Esophagus muscularis mucosa (tissue), 4 donors: ENCODE measurements around the gene ANKRD18B. TPM values are rescaled to one million over a fixed set of nuclear protein-coding genes. Genes with fewer than 3 reads are reported as not detected.
"Not testable (repeated sequence)": the region's sequence is repeated elsewhere in the genome, so short reads cannot be mapped to it uniquely, and the experiment has no call there.

Source experiments
- DNase-seq: peaks from one replicate; pipeline ENCODE4 v3.0.0-alpha.2; 2017; ENCODE audit errors: extremely low spot score
- H3K27ac ChIP-seq, 4 donors: fragments of 200-600 bp; sonication (generic); replicated peaks in 1 of 4; 1 replicate in 3 of 4; 2 replicates in 1 of 4; pipeline ENCODE4 v1.5.1; 2016 to 2019; ENCODE audit warnings: mild to moderate bottlenecking in 1 of 4
- H3K27me3 ChIP-seq, 4 donors: fragments of 200-600 bp; sonication (generic); one replicate each; pipeline versions ENCODE4 v1.5.1 to v1.6.0; 2016 to 2019
- H3K36me3 ChIP-seq, 4 donors: fragments of 200-600 bp; sonication (generic); one replicate each; pipeline ENCODE4 v1.5.1; 2016 to 2019
- H3K4me1 ChIP-seq, 4 donors: fragments of 200-600 bp; sonication (generic); one replicate each; pipeline ENCODE4 v1.5.1; 2016 to 2019
- H3K4me3 ChIP-seq, 4 donors: fragments of 200-600 bp; sonication (generic); 1 replicate in 2 of 4; 2 replicates in 2 of 4; pipeline ENCODE4 v1.5.1; 2016 to 2019; ENCODE audit warnings: mild to moderate bottlenecking in 4 of 4, moderate library complexity in 1 of 4
- H3K9me3 ChIP-seq, 4 donors: fragments of 200-600 bp; sonication (generic); 1 replicate in 3 of 4; 2 replicates in 1 of 4; pipeline ENCODE4 v1.5.1; 2016 to 2019
- CTCF ChIP-seq, 3 experiments: fragments of 200-600 bp in 2 of 3; fragments of 450-650 bp in 1 of 3; sonication (generic) in 2 of 3; IDR thresholded peaks; one replicate each; pipeline ENCODE4 v1.5.1; 2017 to 2019; ENCODE audit warnings: antibody characterized with exemption in 3 of 3, mild to moderate bottlenecking in 2 of 3, moderate library complexity in 1 of 3
- EP300 ChIP-seq: sonication (generic); formaldehyde crosslinking; IDR thresholded peaks from one replicate; pipeline ENCODE4 v1.6.1; 2017; ENCODE audit warnings: antibody characterized with exemption
- POLR2A ChIP-seq: fragments of 450-650 bp; IDR thresholded peaks from one replicate; pipeline ENCODE4 v1.6.1; 2017; ENCODE audit warnings: antibody characterized with exemption, moderate library complexity, mild to moderate bottlenecking, low read depth
- POLR2AphosphoS5 ChIP-seq, 2 donors: sonication (generic); formaldehyde crosslinking; IDR thresholded peaks; one replicate each; pipeline ENCODE4 v1.6.1; 2017; ENCODE audit warnings: antibody characterized with exemption in 2 of 2
- WGBS: methylation state at CpG from one replicate; pipeline ENCODE4 v1.1.5; 2018; 5-methylcytosine and 5-hydroxymethylcytosine counted together
- intact Hi-C: fragments of 100-400 bp; cut with DNase I; formaldehyde crosslinking; loops from one replicate; pipeline ENCODE4 v1.15.1; 2023
- total RNA-seq, 4 donors: library from RNA; depleted of rRNA; stranded (reverse); fragments of >200 nt; gene quantifications; one replicate each; pipeline versions ENCODE4 v1.1.0 to v1.2.1, GENCODE V29; 2016

ANKRD18B gene
- total RNA-seq, result not detected

GRCh38 chr9:33523397-33524305 lies at the start of gene ANKRD18B:
ANKRD18B (plus strand) TSS chr9:33524251; CDS start chr9:33524490, 239 bp downstream.
- H3K27ac ChIP-seq, DNase-seq, H3K9me3 ChIP-seq, H3K36me3 ChIP-seq, intact Hi-C loops: not testable (repeated sequence)
- Histone ChIP-seq H3K4me1 (peaks cover 11 to 17% (median 16%) of the 10 kb centered on the region in 4 donors), H3K4me3 (peak within 1 kb of the TSS; percentile 40 to 51 (median 43)), H3K27me3 (peaks cover 4 to 59% (median 17%) of the 10 kb centered on the region in 4 donors)
- 2% methylated on average over 29 of the region's 73 CpGs for WGBS
- TF ChIP-seq CTCF (IDR thresholded peaks at IDR 0.05), result peak in 1 of 3 experiments; percentile 8

DNA sequence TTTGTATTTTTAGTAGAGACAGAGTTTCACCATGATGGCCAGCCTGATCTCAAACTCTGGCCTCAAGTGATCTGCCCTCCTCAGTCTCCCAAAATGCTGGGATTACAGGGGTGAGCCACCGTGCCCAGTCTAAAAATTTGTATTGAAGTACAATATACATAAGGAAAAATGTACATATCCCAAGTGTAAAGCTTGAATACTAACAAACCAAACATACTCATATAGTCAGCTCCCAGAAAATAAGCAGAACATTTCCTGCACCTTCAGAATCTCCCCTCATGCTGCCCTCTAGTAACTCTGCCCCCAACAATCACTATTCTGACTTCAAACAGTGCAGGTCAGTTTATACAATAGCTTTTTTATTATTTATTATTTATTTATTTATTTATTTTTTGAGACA lies 48.7 kb upstream of the ANKRD18B start:
- peaks cover 16 to 29% (median 20%) of the 10 kb centered on the region in 4 donors for H3K4me1 ChIP-seq
- peaks cover 14 to 22% (median 17%) of the 10 kb centered on the region in 4 donors for H3K36me3 ChIP-seq
- no peaks in the 10 kb centered on the region for H3K9me3 ChIP-seq
- peak; percentile 8 for DNase-seq
- WGBS, result 91% methylated on average over 1 of the region's 1 CpG
- intact Hi-C loops, result loop anchor here (10.0 kb wide), 1 partner anchor 191 kb away; no protein-coding TSS in a partner anchor
- no peak overlapping the region for H3K4me3 ChIP-seq
- H3K27ac ChIP-seq, result no peak overlapping the region
- no peaks in the 10 kb centered on the region for H3K27me3 ChIP-seq
- TF ChIP-seq CTCF (IDR thresholded peaks at IDR 0.05), result no peak
- no peak for TF ChIP-seq POLR2AphosphoS5 (IDR thresholded peaks at IDR 0.05)
- no peak for TF ChIP-seq EP300
- no peak for TF ChIP-seq POLR2A

- Histone ChIP-seq H3K9me3 (no peaks in the 10 kb centered on the region), H3K36me3 (peaks cover 4 to 10% (median 8%) of the 10 kb centered on the region in 4 donors), H3K4me3 (no peak overlapping the region), H3K27me3 (no peaks in the 10 kb centered on the region), H3K27ac (no peak overlapping the region), H3K4me1 (peaks cover 16 to 25% (median 20%) of the 10 kb centered on the region in 4 donors)
- DNase-seq, result no peak
- intact Hi-C loops, result loop anchor here (10.0 kb wide), 1 partner anchor 192 kb away; no protein-coding TSS in a partner anchor
- TF ChIP-seq POLR2AphosphoS5 (IDR thresholded peaks at IDR 0.05) (no peak), POLR2A (no peak), EP300 (no peak), CTCF (IDR thresholded peaks at IDR 0.05) (no peak)
- 95% methylated on average over 10 of the region's 10 CpGs for WGBS
Observed at GRCh38 chr9:33476503-33476902, 47.5 kb upstream of the ANKRD18B start.

DNA sequence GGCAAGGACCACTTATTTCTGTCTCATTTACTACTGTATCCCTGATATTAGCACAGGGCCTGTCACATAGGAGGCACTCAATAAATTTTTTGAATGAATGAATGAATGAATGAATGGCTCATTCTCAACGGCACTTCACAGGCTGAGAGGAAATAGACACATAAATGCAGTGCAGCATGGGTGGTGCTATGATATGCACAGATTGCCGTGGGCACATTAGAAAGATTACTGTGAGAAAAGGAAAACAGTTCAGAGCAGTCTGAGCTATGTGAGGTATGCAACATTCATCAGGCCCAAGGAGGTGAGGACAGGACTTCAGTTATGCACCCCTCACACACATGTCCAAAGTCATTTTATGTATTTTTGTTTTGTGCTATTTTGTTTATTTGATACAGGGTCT lies 43.9 kb upstream of the ANKRD18B start:
- H3K9me3 ChIP-seq, result no peaks in the 10 kb centered on the region
- no peaks in the 10 kb centered on the region for H3K27me3 ChIP-seq
- DNase-seq, result peak; percentile 53
- H3K4me3 ChIP-seq, result no peak overlapping the region
- TF ChIP-seq POLR2A, result no peak
- TF ChIP-seq EP300, result no peak
- no peak for TF ChIP-seq CTCF (IDR thresholded peaks at IDR 0.05)
- TF ChIP-seq POLR2AphosphoS5 (IDR thresholded peaks at IDR 0.05), result no peak
- peaks cover 0 to 3% (median 0%) of the 10 kb centered on the region in 4 donors for H3K36me3 ChIP-seq
- no peak overlapping the region for H3K27ac ChIP-seq
- no peaks in the 10 kb centered on the region for H3K4me1 ChIP-seq
- intact Hi-C loops, result no loop called here
- 83% methylated on average over 2 of the region's 2 CpGs for WGBS
